ENCODE measurements around the gene MAFF.

Gene MAFF

GRCh38 chr22:38238519-38239071 lies 36.8 kb downstream of the MAFF start:
- TF ChIP-seq CTCF (conservative IDR thresholded peaks at IDR 0.05; ENCODE audit: low read depth) = no peak
- no peak for DNase-seq (ENCODE audit: low spot score)
- peak overlapping the region; percentile 98 for H3K27ac ChIP-seq
- CTCF ChIA-PET = interaction anchor here (0.7 kb wide), 1 partner anchor 9 kb away, joined by 3 read pairs; no protein-coding TSS in a partner anchor
- POLR2A ChIA-PET (ENCODE audit: low non-redundant PET) = interaction anchor here (0.7 kb wide), 1 partner anchor 914 kb away, joined by 5 read pairs; the partner anchor contains the start of gene CBX7

GRCh38 chr22:38239101-38239761 lies 37.4 kb downstream of the MAFF start:
- TF ChIP-seq CTCF (conservative IDR thresholded peaks at IDR 0.05; ENCODE audit: low read depth) = peak; percentile 23
- peak overlapping the region; percentile 98 for H3K27ac ChIP-seq
- peak; percentile 77 for DNase-seq (ENCODE audit: low spot score)
- POLR2A ChIA-PET (ENCODE audit: low non-redundant PET) = no interaction called here
- CTCF ChIA-PET = interaction anchor here (0.6 to 0.7 kb wide), 2 partner anchors 10 to 17 kb away, joined by 3 read pairs; no protein-coding TSS in a partner anchor

GRCh38 chr22:38240734-38241252 lies 39.0 kb downstream of the MAFF start:
- POLR2A ChIA-PET (ENCODE audit: low non-redundant PET) = no interaction called here
- no peak for TF ChIP-seq CTCF (conservative IDR thresholded peaks at IDR 0.05; ENCODE audit: low read depth)
- peak overlapping the region; percentile 94 for H3K27ac ChIP-seq
- CTCF ChIA-PET = interaction anchor here (0.7 kb wide), 1 partner anchor 673 kb away, joined by 5 read pairs; no protein-coding TSS in a partner anchor
- peak; percentile 70 for DNase-seq (ENCODE audit: low spot score)

GRCh38 chr22:38243007-38243765 lies 41.4 kb downstream of the MAFF start:
- CTCF ChIA-PET = no interaction called here
- peak overlapping the region; percentile 94 for H3K27ac ChIP-seq

GRCh38 chr22:38244106-38244505 lies 42.3 kb downstream of the MAFF start:
- CTCF ChIA-PET = no interaction called here

More at GRCh38 chr22:38243007-38243765, 41.4 kb downstream of the MAFF start:
- TF ChIP-seq CTCF (conservative IDR thresholded peaks at IDR 0.05; ENCODE audit: low read depth) = no peak
- DNase-seq (ENCODE audit: low spot score) = peak; percentile 33
- POLR2A ChIA-PET (ENCODE audit: low non-redundant PET) = interaction anchor here (0.6 kb wide), 1 partner anchor 93 kb away, joined by 3 read pairs; no protein-coding TSS in a partner anchor

More at GRCh38 chr22:38244106-38244505, 42.3 kb downstream of the MAFF start:
- peak overlapping the region; percentile 94 for H3K27ac ChIP-seq
- POLR2A ChIA-PET (ENCODE audit: low non-redundant PET) = interaction anchor here (0.7 kb wide), 1 partner anchor 286 kb away, joined by 4 read pairs; no protein-coding TSS in a partner anchor
- no peak for DNase-seq (ENCODE audit: low spot score)
- TF ChIP-seq CTCF (conservative IDR thresholded peaks at IDR 0.05; ENCODE audit: low read depth) = no peak
